ENCODE measurements around the gene MTUS2. TPM values are rescaled to one million over a fixed set of nuclear protein-coding genes. Genes with fewer than 3 reads are reported as not detected.

The MTUS2 gene
- total RNA-seq, 4 donors from 2014 or later = 0.20 to 1.6 (median 0.25) TPM; not detected in 1

- H3K4me3 ChIP-seq = no peak overlapping the region
- ATAC-seq (no peak), DNase-seq (no peak)
- no peak overlapping the region for H3K27ac ChIP-seq
- no peaks in the 10 kb centered on the region for H3K9me3 ChIP-seq
- TF ChIP-seq CTCF (IDR thresholded peaks at IDR 0.05 in 4 of 5, conservative IDR thresholded peaks at IDR 0.05 in 1 of 5) = no peak
- TF ChIP-seq POLR2A (IDR thresholded peaks at IDR 0.05) = no peak
- H3K36me3 ChIP-seq = no peaks in the 10 kb centered on the region
- in situ Hi-C loops (cut with MboI; ENCODE audit: low sequenced_read_pairs in 4 of 4) = no loop called here
- no peaks in the 10 kb centered on the region for H3K4me1 ChIP-seq
- H3K27me3 ChIP-seq = no peaks in the 10 kb centered on the region
- intact Hi-C loops (cut with DNase I; ENCODE audit: low total_unique reads) = no loop called here
Observed at GRCh38 chr13:28935104-28935503, 115.0 kb downstream of the MTUS2 start.

DNA sequence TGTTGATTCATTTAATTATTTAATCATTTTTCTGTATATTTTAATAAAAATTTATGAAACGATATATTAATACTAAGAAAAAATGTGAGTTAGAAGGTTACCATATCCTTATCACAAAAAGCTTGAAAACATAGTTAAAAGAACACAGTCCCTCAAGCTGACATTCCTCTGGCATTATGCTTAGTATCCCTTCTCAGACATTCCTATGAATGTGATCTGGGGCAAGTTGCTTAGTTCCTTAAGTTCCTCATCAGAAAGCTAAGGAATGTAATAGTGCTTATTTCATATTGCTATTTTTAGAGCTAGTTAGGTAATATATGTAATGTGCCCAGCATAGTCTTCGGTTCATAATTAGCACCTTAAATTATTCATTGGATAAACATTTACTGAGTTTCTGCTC lies 122.8 kb downstream of the MTUS2 start:
- H3K27ac ChIP-seq = no peak overlapping the region
- TF ChIP-seq POLR2A (IDR thresholded peaks at IDR 0.05) (no peak), CTCF (IDR thresholded peaks at IDR 0.05 in 4 of 5, conservative IDR thresholded peaks at IDR 0.05 in 1 of 5) (no peak)
- no peak for DNase-seq
- H3K4me1 ChIP-seq = no peaks in the 10 kb centered on the region
- intact Hi-C loops (cut with DNase I; ENCODE audit: low total_unique reads) = no loop called here
- H3K9me3 ChIP-seq = no peaks in the 10 kb centered on the region
- H3K4me3 ChIP-seq = no peak overlapping the region
- in situ Hi-C loops (cut with MboI; ENCODE audit: low sequenced_read_pairs in 4 of 4) = no loop called here
- H3K27me3 ChIP-seq = no peaks in the 10 kb centered on the region
- no peaks in the 10 kb centered on the region for H3K36me3 ChIP-seq
- ATAC-seq = no peak

DNA sequence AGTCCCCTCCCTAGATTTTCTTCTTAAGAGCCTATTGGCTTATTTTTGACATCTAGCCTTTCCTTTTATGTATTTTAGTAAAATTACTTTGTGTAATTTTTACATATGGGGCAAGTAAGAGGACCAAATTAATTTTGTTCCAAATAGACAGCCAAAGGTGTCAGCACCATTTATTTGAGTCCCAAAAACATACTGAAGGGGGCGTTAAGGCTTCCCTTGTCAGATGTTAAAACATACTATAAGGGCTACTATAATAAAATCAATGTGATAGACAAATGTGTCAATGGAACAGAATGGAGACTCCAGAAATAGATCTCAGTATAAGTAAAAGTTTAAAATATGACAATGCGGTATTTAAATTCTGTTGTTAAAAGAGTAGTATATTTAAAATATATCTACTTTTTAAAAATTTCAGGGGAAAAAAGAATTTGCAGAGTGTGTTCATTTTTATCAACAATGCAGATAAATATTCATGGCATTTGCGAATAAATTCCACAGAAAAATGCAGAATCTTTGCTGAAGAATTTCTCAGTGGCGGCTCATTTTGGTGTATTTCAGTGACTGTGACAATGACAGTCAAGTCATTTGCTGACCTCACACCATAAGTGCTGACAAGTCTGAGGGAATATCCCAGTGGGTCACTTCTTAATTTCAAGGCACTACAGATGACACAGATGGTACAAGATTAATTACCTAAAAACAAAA lies 133.7 kb downstream of the MTUS2 start:
- H3K4me3 ChIP-seq = no peak overlapping the region
- no peaks in the 10 kb centered on the region for H3K9me3 ChIP-seq
- in situ Hi-C loops (cut with MboI; ENCODE audit: low sequenced_read_pairs in 4 of 4) (no loop called here), intact Hi-C loops (cut with DNase I; ENCODE audit: low total_unique reads) (no loop called here)
- ATAC-seq (no peak), DNase-seq (no peak)
- no peaks in the 10 kb centered on the region for H3K27me3 ChIP-seq
- H3K27ac ChIP-seq = no peak overlapping the region
- TF ChIP-seq CTCF (IDR thresholded peaks at IDR 0.05 in 4 of 5, conservative IDR thresholded peaks at IDR 0.05 in 1 of 5) (no peak), POLR2A (IDR thresholded peaks at IDR 0.05) (no peak)
- no peaks in the 10 kb centered on the region for H3K4me1 ChIP-seq
- H3K36me3 ChIP-seq = no peaks in the 10 kb centered on the region

DNA sequence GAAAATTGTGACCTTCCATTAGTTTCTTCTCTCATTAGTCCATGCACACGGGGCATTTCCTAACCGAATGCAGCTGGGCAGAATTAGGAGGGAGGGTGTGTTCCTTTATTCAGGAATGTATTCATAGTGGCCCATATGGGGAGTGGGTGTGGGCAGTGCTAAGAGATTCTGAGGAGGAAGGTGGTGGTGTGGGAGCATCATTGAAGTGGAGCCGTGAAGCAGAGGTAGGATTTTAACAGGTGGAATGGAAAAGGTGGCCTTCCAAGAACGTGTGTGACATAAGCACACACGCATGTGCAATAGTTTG lies 134.2 kb downstream of the MTUS2 start:
- no peak overlapping the region for H3K4me3 ChIP-seq
- no peaks in the 10 kb centered on the region for H3K36me3 ChIP-seq
- H3K27me3 ChIP-seq = no peaks in the 10 kb centered on the region
- in situ Hi-C loops (cut with MboI; ENCODE audit: low sequenced_read_pairs in 4 of 4) = no loop called here
- intact Hi-C loops (cut with DNase I; ENCODE audit: low total_unique reads) = no loop called here
- H3K4me1 ChIP-seq = no peaks in the 10 kb centered on the region
- no peak for DNase-seq
- TF ChIP-seq CTCF (IDR thresholded peaks at IDR 0.05 in 4 of 5, conservative IDR thresholded peaks at IDR 0.05 in 1 of 5) = no peak
- no peak for TF ChIP-seq POLR2A (IDR thresholded peaks at IDR 0.05)
- no peaks in the 10 kb centered on the region for H3K9me3 ChIP-seq
- ATAC-seq = no peak
- no peak overlapping the region for H3K27ac ChIP-seq

- H3K27ac ChIP-seq = no peak overlapping the region
- in situ Hi-C loops (cut with MboI; ENCODE audit: low sequenced_read_pairs in 4 of 4) = no loop called here
- TF ChIP-seq CTCF (IDR thresholded peaks at IDR 0.05 in 4 of 5, conservative IDR thresholded peaks at IDR 0.05 in 1 of 5) (no peak), POLR2A (IDR thresholded peaks at IDR 0.05) (no peak)
- DNase-seq (no peak), ATAC-seq (no peak)
- no peaks in the 10 kb centered on the region for H3K9me3 ChIP-seq
- no peaks in the 10 kb centered on the region for H3K4me1 ChIP-seq
- no peaks in the 10 kb centered on the region for H3K27me3 ChIP-seq
- no peak overlapping the region for H3K4me3 ChIP-seq
- no peaks in the 10 kb centered on the region for H3K36me3 ChIP-seq
- intact Hi-C loops (cut with DNase I; ENCODE audit: low total_unique reads) = no loop called here
Observed at GRCh38 chr13:28954810-28955209, 134.7 kb downstream of the MTUS2 start.

Measured in gastrocnemius medialis (tissue), 4 donors.